Mammary epithelial cell (primary cell): Measurements from ENCODE around the gene CHCT1.

ENCODE experiments used
- CTCF ChIP-seq, 2 donors: IDR thresholded peaks in 1 of 2; conservative IDR thresholded peaks in 1 of 2; 2 replicates each; pipeline ENCODE4 v1.5.1; 2011 to 2012; ENCODE audit warnings: inconsistent platforms in 2 of 2, low read length in 2 of 2, mild to moderate bottlenecking in 2 of 2, control low read depth in 1 of 2, low read depth in 1 of 2; ENCODE audit not compliant: insufficient read depth in 1 of 2; ENCODE audit errors: extremely low read depth in 1 of 2
- EZH2 ChIP-seq: IDR thresholded peaks from 2 replicates; pipeline ENCODE4 v1.6.1; 2012; ENCODE audit warnings: low read length, inconsistent platforms, borderline replicate concordance

GRCh38 chr17:60416368-60416925 is 5.8 kb upstream of the CHCT1 start:
- no peak for TF ChIP-seq CTCF (conservative IDR thresholded peaks at IDR 0.05 in 1 of 2, IDR thresholded peaks at IDR 0.05 in 1 of 2; ENCODE audit: extremely low read depth in 1 of 2, insufficient read depth in 1 of 2, low read depth in 1 of 2, low read length in 2 of 2)
- TF ChIP-seq EZH2: no peak
